Lung (tissue), 12 donors: ENCODE data around the gene ADAM12. TPM values are rescaled to one million over a fixed set of nuclear protein-coding genes. Genes with fewer than 3 reads are reported as not detected.

Experiments
- ATAC-seq: fragments of 200-7000 bp; cut with Tn5 transposase; one replicate; pipeline ENCODE4 v1.9.1; 2020; ENCODE audit warnings: moderate number of reproducible peaks; ENCODE audit not compliant: insufficient read depth, low FRiP score
- DNase-seq, 3 donors: peaks; one replicate each; pipeline ENCODE4 v3.0.0-alpha.2; 2013 to 2017
- H3K27ac ChIP-seq, 2 donors: one replicate each; pipeline ENCODE4 v1.5.1; 2013; ENCODE audit warnings: mild to moderate bottlenecking in 2 of 2, moderate library complexity in 2 of 2, control low read depth in 1 of 2, inconsistent platforms in 1 of 2, low read depth in 1 of 2, low read length in 1 of 2
- H3K27me3 ChIP-seq, 3 donors: one replicate each; pipeline ENCODE4 v1.5.1; 2013; ENCODE audit warnings: low read length in 2 of 3; ENCODE audit not compliant: control insufficient read depth in 3 of 3, insufficient read depth in 3 of 3
- H3K36me3 ChIP-seq, 4 donors: one replicate each; pipeline ENCODE4 v1.5.1; 2013; ENCODE audit warnings: low read length in 4 of 4, mild to moderate bottlenecking in 1 of 4, moderate library complexity in 1 of 4; ENCODE audit not compliant: control insufficient read depth in 4 of 4, insufficient read depth in 4 of 4
- H3K4me1 ChIP-seq, 5 donors: one replicate each; pipeline ENCODE4 v1.5.1; 2013; ENCODE audit warnings: low read length in 5 of 5, mild to moderate bottlenecking in 2 of 5, moderate library complexity in 1 of 5; ENCODE audit not compliant: control insufficient read depth in 5 of 5, insufficient read depth in 5 of 5
- H3K4me3 ChIP-seq: one replicate; pipeline ENCODE4 v1.5.1; 2013; ENCODE audit warnings: mild to moderate bottlenecking, control low read depth, moderate library complexity
- H3K9ac ChIP-seq, 2 donors: one replicate each; pipeline ENCODE4 v1.5.1; 2013; ENCODE audit warnings: low read length in 2 of 2, control low read depth in 1 of 2; ENCODE audit not compliant: insufficient read depth in 1 of 2
- H3K9me3 ChIP-seq, 4 donors: one replicate each; pipeline ENCODE4 v1.5.1; 2013; ENCODE audit warnings: low read length in 3 of 4, mild to moderate bottlenecking in 1 of 4, moderate library complexity in 1 of 4; ENCODE audit not compliant: control insufficient read depth in 4 of 4, insufficient read depth in 3 of 4
- CTCF ChIP-seq: IDR thresholded peaks from 2 replicates; pipeline ENCODE4 v1.5.1; 2012; ENCODE audit warnings: mild to moderate bottlenecking; ENCODE audit errors: control extremely low read depth, extremely low read depth
- WGBS, 2 donors: extraction: QIAGEN DNeasy Blood & Tissue Kit; methylation state at CpG; one replicate each; pipeline ENCODE4 v1.1.7; 2013; 5-methylcytosine and 5-hydroxymethylcytosine counted together
- polyA plus RNA-seq, 2 donors: library from polyadenylated mRNA; stranded (reverse); fragments of 200-250 nt; gene quantifications; one replicate each; pipeline ENCODE4 v1.2.1, GENCODE V29; 2013
- total RNA-seq, 2 donors: library from RNA; depleted of rRNA in 1 of 2; stranded (reverse); fragments of >200 nt in 1 of 2; gene quantifications; one replicate each; pipeline ENCODE4 v1.2.1, GENCODE V29; 2014 to 2021
- donor health status: control.
- donor health status: control.
- donor health status: Bipolar disorder and iron deficiency.
- donor health status: healthy.
- donor health status: DM: yes; HTN: yes; CAD: no.

The ADAM12 gene
- total and polyA plus RNA-seq, 4 donors, result 0.16 to 5.8 (median 0.85) TPM

DNA sequence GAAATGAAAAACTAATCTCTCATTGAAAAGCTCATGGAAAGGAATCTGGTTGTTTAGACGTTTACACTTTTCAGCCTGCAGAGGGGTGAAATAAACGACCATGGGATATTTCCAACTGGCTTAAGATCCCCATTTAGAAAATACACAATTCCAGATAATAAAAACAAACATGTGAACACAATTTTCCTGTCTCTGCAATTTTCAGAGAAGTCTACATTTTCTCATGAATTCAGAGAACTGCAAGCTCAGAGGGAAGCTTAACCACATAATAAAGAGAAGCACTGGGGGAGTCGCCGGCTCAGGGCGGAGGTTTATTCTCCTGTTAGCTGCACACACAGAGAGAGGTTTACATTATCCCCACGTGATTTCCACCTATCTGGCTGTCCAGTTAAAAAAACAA lies 276.8 kb downstream of the ADAM12 start:
- no peak for ATAC-seq
- Histone ChIP-seq H3K4me3 (no peak overlapping the region), H3K9me3 (no peaks in the 10 kb centered on the region), H3K27ac (no peak overlapping the region), H3K4me1 (peaks cover 0 to 31% (median 5%) of the 10 kb centered on the region in 5 donors), H3K27me3 (no peaks in the 10 kb centered on the region), H3K36me3 (no peaks in the 10 kb centered on the region), H3K9ac (no peak overlapping the region)
- no peak for TF ChIP-seq CTCF
- DNase-seq, result peak in 2 of 3 donors; percentile 60 to 77
- WGBS, 2 donors, result 49 to 56% methylated on average over 6 of the region's 6 CpGs

DNA sequence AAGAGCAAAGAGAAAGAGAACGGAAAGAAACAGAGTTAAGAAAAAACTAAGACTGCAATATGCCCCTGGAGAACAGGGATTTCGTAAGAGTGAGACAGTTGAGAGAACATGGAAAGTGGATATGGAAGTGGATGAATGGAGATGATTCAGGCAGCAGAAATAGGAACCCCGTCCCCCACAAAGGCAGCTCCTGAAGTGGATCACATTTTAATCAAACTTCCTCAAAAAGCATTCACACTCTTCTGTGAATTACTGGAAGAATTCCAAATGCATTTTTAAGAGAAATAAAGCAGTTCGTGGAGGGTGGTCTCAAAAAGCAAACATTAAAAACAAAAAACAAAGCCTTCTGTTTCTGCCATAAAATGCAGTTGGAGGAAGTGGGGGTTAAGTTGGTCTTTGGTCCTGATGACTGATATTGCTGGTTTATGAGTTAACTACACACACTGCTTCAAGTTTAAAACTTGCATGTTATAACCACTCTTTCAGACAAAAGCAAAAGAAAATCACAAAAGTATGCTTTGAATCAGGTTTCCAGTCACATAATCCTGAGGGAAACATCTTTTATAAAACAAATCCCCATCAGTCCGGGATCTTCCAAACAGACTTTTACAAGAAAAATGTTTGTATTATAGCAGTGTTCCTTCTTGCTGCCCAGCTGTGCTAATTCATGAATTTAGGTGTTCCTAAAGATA lies 277.6 kb downstream of the ADAM12 start:
- ATAC-seq (no peak), DNase-seq (peak in 2 of 3 donors; percentile 78 to 81)
- H3K36me3 ChIP-seq, result no peaks in the 10 kb centered on the region
- H3K27ac ChIP-seq, result no peak overlapping the region
- TF ChIP-seq CTCF, result no peak
- H3K4me1 ChIP-seq, result peaks cover 0 to 30% (median 5%) of the 10 kb centered on the region in 5 donors
- H3K9ac ChIP-seq, result peak overlapping the region in 1 of 2 donors; percentile 32
- 27 to 41% methylated on average over 5 of the region's 5 CpGs for WGBS, 2 donors
- H3K4me3 ChIP-seq, result no peak overlapping the region
- H3K27me3 ChIP-seq, result no peaks in the 10 kb centered on the region
- no peaks in the 10 kb centered on the region for H3K9me3 ChIP-seq

GRCh38 chr10:126109893-126110292 lies 278.4 kb downstream of the ADAM12 start:
- peaks cover 0 to 24% (median 3%) of the 10 kb centered on the region in 5 donors for H3K4me1 ChIP-seq
- DNase-seq (peak in 2 of 3 donors; percentile 36 to 40), ATAC-seq (no peak)
- WGBS, 2 donors, result 61 to 74% methylated on average over 5 of the region's 5 CpGs
- no peak overlapping the region for H3K4me3 ChIP-seq
- no peaks in the 10 kb centered on the region for H3K36me3 ChIP-seq
- H3K27ac ChIP-seq, result no peak overlapping the region
- no peak for TF ChIP-seq CTCF
- H3K9ac ChIP-seq, result no peak overlapping the region
- H3K9me3 ChIP-seq, result no peaks in the 10 kb centered on the region
- no peaks in the 10 kb centered on the region for H3K27me3 ChIP-seq
